Measurements from ENCODE around the gene TRIM43.
"Not testable (repeated sequence)": the region's sequence is repeated elsewhere in the genome, so short reads cannot be mapped to it uniquely, and the experiment has no call there.

GRCh38 chr2:95640515-95641288 is 48.9 kb downstream of the TRIM43 start:
- TF ChIP-seq CTCF, POLR2A (IDR thresholded peaks at IDR 0.05): not testable (repeated sequence)

Data from adrenal gland (tissue), 5 donors.